Measurements from ENCODE around the gene ZNF525. TPM values are rescaled to one million over a fixed set of nuclear protein-coding genes. Genes with fewer than 3 reads are reported as not detected.
A peak's percentile ranks its signal among the peaks of the same experiment; 100 is the strongest.

Gene ZNF525
- total RNA-seq, 1 experiment from 2014 or later = 9.2 TPM

DNA sequence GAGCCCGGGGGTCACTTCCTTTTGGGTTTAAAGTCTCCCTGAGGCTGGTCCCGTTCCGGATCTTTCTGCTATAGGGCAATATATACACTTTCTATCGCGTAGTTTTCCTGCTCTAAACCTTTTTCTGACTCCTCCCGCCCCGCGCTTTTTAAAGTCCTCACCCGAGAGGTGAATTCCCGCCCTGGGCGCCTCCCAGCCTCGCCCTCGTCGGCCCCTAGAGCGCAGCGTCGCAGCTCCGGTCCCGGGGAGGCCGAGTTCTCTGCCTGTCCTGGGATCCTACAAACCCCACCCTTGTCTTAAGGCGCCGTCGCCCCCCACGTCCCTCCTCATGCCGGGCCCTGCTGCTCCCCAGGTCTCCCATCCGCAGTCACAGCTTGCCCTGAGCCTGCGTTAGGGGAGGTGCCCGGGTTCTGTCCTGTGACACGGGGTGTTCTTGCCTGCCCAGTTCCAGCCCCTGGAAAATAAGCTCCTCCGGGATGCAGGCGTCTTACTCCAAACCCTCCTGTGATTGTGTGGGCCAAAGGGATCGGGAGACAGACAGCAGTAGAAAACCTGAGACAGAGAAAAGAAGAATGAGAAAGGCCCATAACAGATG is 491 bp downstream of the ZNF525 start:
- Histone ChIP-seq H3K4me3 (ENCODE audit: low read depth, low read length, poor library complexity, severe bottlenecking) (peak overlapping the region; percentile 69), H3K4me1 (ENCODE audit: insufficient read depth, low read length, poor library complexity, severe bottlenecking) (no peaks in the 10 kb centered on the region), H3K9me3 (ENCODE audit: low read depth, low read length, poor library complexity, severe bottlenecking) (no peaks in the 10 kb centered on the region), H3K27ac (ENCODE audit: low read depth, low read length, poor library complexity, severe bottlenecking) (no peak overlapping the region), H3K27me3 (replicated peaks; ENCODE audit: insufficient read depth, low read depth, low read length, poor library complexity) (no peaks in the 10 kb centered on the region), H3K36me3 (ENCODE audit: insufficient read depth, low read length, poor library complexity, severe bottlenecking) (no peaks in the 10 kb centered on the region)
- ChIA-PET POLR2A (ENCODE audit: low non-redundant PET) (no interaction called here), CTCF (no interaction called here)
- DNase-seq (ENCODE audit: low spot score) = no peak
- no peak for TF ChIP-seq EZH2 (IDR thresholded peaks at IDR 0.05; ENCODE audit: borderline replicate concordance, low read depth, low read length, poor library complexity, severe bottlenecking)
- TF ChIP-seq, protein P1, sequence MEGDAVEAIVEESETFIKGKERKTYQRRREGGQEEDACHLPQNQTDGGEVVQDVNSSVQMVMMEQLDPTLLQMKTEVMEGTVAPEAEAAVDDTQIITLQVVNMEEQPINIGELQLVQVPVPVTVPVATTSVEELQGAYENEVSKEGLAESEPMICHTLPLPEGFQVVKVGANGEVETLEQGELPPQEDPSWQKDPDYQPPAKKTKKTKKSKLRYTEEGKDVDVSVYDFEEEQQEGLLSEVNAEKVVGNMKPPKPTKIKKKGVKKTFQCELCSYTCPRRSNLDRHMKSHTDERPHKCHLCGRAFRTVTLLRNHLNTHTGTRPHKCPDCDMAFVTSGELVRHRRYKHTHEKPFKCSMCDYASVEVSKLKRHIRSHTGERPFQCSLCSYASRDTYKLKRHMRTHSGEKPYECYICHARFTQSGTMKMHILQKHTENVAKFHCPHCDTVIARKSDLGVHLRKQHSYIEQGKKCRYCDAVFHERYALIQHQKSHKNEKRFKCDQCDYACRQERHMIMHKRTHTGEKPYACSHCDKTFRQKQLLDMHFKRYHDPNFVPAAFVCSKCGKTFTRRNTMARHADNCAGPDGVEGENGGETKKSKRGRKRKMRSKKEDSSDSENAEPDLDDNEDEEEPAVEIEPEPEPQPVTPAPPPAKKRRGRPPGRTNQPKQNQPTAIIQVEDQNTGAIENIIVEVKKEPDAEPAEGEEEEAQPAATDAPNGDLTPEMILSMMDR (conservative IDR thresholded peaks at IDR 0.05; ENCODE audit: low read depth, low read length) = no peak
- intact Hi-C loops (cut with micrococcal nuclease; ENCODE audit: unreplicated experiment) = no loop called here
- BruUV-seq (replicated peaks) = no TSS peak

DNA sequence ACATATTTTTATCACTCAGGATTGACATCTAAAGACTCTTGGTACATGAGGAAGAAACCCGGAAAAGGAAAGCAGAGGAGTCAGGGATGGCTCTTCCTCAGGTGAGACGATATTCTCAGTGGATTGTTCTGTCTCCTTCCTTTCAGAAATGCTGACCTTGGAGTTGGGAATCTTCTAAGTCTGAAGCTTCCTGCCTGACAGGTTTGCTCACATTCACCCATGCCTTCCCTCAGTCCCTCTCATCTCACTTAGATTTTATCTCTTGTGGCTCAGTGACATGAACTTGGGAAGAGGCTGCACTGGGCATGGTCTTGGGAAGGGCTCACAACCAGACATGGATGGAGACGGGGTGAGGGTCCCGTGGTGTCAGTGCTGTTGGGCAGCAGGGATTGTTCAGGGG is 6.7 kb downstream of the ZNF525 start:
- TF ChIP-seq, protein P1 (conservative IDR thresholded peaks at IDR 0.05; ENCODE audit: low read depth, low read length) = no peak
- TF ChIP-seq EZH2 (IDR thresholded peaks at IDR 0.05; ENCODE audit: borderline replicate concordance, low read depth, low read length, poor library complexity, severe bottlenecking) = no peak
- H3K9me3 ChIP-seq (ENCODE audit: low read depth, low read length, poor library complexity, severe bottlenecking) = no peaks in the 10 kb centered on the region
- no peaks in the 10 kb centered on the region for H3K4me1 ChIP-seq (ENCODE audit: insufficient read depth, low read length, poor library complexity, severe bottlenecking)
- BruUV-seq (replicated peaks) = no TSS peak
- no peaks in the 10 kb centered on the region for H3K27me3 ChIP-seq (replicated peaks; ENCODE audit: insufficient read depth, low read depth, low read length, poor library complexity)
- H3K36me3 ChIP-seq (ENCODE audit: insufficient read depth, low read length, poor library complexity, severe bottlenecking) = peaks cover 11% of the 10 kb centered on the region
- ChIA-PET POLR2A (ENCODE audit: low non-redundant PET) (no interaction called here), CTCF (no interaction called here)
- H3K4me3 ChIP-seq (ENCODE audit: low read depth, low read length, poor library complexity, severe bottlenecking) = no peak overlapping the region
- intact Hi-C loops (cut with micrococcal nuclease; ENCODE audit: unreplicated experiment) = no loop called here
- no peak overlapping the region for H3K27ac ChIP-seq (ENCODE audit: low read depth, low read length, poor library complexity, severe bottlenecking)
- DNase-seq (ENCODE audit: low spot score) = no peak

DNA sequence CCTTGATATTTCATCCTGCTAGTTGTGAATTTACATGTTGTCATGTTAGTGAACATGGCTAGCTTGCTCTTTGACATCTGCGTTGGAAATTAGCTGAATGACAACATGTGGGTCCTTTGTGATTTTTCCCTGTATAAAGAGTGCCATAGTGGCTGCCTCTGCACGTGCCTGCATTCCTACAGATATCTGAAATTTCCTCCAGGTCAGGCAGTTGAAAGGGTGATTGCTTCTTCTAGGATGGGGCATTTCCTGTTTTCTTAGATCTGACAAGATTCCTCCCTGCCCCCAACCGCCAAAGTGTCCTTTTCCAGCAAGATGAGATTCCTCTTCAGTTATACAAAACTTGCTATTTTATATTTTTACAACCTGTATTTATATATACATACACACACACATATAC is 8.8 kb downstream of the ZNF525 start:
- H3K4me1 ChIP-seq (ENCODE audit: insufficient read depth, low read length, poor library complexity, severe bottlenecking) = no peaks in the 10 kb centered on the region
- H3K27ac ChIP-seq (ENCODE audit: low read depth, low read length, poor library complexity, severe bottlenecking) = no peak overlapping the region
- TF ChIP-seq, protein P1 (conservative IDR thresholded peaks at IDR 0.05; ENCODE audit: low read depth, low read length) = no peak
- TF ChIP-seq EZH2 (IDR thresholded peaks at IDR 0.05; ENCODE audit: borderline replicate concordance, low read depth, low read length, poor library complexity, severe bottlenecking) = no peak
- CTCF ChIA-PET = no interaction called here
- H3K9me3 ChIP-seq (ENCODE audit: low read depth, low read length, poor library complexity, severe bottlenecking) = peaks cover 7% of the 10 kb centered on the region
- no TSS peak for BruUV-seq (replicated peaks)
- DNase-seq (ENCODE audit: low spot score) = no peak
- peaks cover 25% of the 10 kb centered on the region for H3K36me3 ChIP-seq (ENCODE audit: insufficient read depth, low read length, poor library complexity, severe bottlenecking)
- no peak overlapping the region for H3K4me3 ChIP-seq (ENCODE audit: low read depth, low read length, poor library complexity, severe bottlenecking)
- no peaks in the 10 kb centered on the region for H3K27me3 ChIP-seq (replicated peaks; ENCODE audit: insufficient read depth, low read depth, low read length, poor library complexity)
- POLR2A ChIA-PET (ENCODE audit: low non-redundant PET) = no interaction called here
- intact Hi-C loops (cut with micrococcal nuclease; ENCODE audit: unreplicated experiment) = no loop called here
